Posterior vena cava (tissue), 2 donors: ENCODE results near the gene DOCK9. TPM values are rescaled to one million over a fixed set of nuclear protein-coding genes. Genes with fewer than 3 reads are reported as not detected.

Experiments
- DNase-seq: peaks from one replicate; pipeline ENCODE4 v3.0.0-alpha.2; 2020; ENCODE audit warnings: low spot score
- intact Hi-C, 2 donors: fragments of 100-400 bp; cut with DNase I; formaldehyde crosslinking; loops; one replicate each; pipeline versions ENCODE4 v1.14.1 to v1.14.2; 2022 to 2023
- total RNA-seq, 2 donors: library from RNA; stranded (reverse); fragmentation: NEBNext Ultra II Directional; extraction: Animal tissue kit (Norgen Biotek cat#: 25700); gene quantifications; one replicate each; pipeline ENCODE4 v1.2.1, GENCODE V29; 2021
- donor health status: DM: yes; HTN: yes; CAD: no.
- donor health status: DM: yes; HTN: yes; CAD: no.

DOCK9 gene
- total RNA-seq, 2 donors from 2014 or later: 85.3 to 91.7 TPM

DNA sequence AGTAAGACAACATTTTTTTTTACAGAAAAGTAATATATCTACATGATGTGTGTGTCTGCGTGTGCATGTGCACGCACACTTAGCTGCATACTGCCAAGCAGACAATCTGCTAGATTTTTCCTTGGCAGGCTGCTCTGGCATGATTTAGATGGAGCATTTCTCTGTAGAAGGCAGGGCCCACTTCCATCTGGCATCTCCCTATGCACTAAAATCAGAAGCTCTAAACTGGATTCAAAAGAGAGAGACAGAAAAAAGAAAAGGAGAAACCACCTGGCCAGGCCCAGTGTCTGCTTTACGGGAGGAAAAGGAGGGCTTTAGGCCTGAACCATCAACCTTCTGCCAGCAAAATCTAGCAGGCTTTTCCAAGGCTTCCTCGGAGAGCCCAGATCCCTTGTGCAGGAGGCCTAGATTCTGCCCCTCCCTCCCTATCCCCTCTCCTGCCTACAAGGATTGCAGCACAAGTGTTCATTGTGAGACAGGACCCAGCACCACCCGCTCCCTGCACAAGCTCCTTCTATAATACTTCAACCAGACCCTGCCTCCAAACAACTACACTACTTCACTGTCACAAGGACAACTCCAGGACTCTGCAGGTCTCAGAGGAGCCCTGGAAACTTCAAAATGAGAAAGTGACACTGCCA is 99.3 kb downstream of the DOCK9 start:
- DNase-seq: no peak
- intact Hi-C loops: no loop called here

DNA sequence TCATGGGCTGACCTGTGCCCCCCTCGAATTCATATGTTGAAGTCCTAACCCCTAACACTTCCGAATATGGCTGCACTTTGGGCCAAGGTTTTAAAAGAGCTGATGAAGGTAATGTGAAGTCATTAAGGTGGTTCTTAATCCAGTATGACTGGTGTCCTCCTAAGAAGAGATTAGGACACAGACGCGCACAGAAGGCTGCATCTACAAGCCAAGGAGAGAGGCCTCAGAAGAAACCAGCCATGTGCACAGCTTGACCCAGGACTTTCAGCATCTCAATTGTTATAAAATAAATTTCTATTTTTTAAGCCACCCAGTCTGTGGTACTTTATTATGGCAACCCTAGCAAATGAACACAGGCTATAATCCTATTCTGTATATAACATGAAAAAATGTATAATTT is 99.9 kb downstream of the DOCK9 start:
- intact Hi-C loops: no loop called here
- DNase-seq: no peak

DNA sequence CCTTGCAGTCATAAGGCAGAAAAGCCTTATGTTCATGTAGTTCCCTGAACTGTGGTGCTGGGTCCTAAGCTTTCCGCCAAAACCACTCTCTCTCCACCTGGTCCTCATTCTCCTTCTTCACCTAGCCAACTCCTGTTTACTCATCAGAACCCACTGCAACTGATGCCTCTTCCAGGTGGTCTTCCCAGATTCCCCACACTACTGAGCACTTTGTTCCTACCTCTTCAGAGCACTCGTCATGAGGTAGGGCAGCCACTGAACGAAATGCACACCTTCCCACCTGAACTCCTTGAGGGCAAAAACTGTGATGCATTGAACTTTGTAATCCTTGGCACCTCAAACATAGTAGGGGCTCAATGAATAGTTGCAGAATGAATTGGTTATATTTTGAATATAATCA is 100.4 kb downstream of the DOCK9 start:
- DNase-seq: no peak
- intact Hi-C loops: no loop called here

- intact Hi-C loops: no loop called here
- no peak for DNase-seq
Measured at GRCh38 chr13:98875146-98875729, 102.6 kb downstream of the DOCK9 start.

DNA sequence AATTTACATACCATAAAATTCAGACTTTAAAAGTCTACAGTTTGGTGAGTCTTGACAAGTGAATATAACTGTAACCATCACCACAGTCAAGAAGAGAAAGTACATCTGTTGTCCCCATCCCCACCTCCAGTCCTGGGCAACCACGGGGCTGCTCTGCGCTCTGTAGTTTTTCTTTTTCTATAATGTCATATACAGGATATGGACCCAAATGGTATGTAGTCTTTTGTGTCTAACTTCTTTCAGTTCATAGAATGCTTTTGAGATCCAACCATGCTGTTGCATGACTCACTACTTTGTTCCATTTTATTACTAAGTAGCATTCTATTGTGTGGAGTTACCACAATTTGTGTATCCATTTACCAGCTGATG is 103.9 kb downstream of the DOCK9 start:
- no peak for DNase-seq
- intact Hi-C loops: no loop called here

DNA sequence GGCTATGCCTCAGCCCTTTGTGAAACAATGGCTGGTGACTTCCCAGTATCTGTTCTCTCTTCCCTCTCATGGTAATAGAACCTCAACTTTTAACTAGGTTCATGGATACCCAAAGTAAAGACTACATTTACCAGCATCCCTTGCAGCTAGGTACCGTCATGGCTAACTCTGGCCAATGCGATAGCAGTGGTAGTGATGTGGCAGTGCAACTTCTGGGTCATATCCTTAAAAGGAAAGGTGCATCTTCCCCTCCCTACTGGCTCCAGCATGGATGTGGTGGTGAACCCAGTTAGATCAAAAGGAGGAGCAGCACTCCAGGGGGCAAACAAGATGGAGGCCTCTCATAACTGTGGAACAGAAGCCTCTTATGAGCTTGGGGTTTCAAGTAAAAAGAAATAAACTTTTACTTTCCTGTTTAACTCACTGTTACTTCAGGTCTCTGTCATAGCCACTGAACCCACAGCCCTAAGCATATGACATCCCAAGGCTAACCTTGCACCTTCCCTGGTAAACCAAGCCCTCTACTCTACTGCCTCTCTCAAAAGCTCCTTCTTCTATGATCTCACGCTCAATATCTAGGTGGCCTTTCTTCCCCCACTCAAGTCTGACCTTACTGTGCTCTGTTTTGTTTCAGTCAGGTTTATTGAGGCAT is 104.4 kb downstream of the DOCK9 start:
- no peak for DNase-seq
- intact Hi-C loops: no loop called here

- DNase-seq: no peak
- intact Hi-C loops: no loop called here
Measured at GRCh38 chr13:98871727-98872126, 106.1 kb downstream of the DOCK9 start.

GRCh38 chr13:98869408-98870090 is 108.3 kb downstream of the DOCK9 start:
- intact Hi-C loops: no loop called here
- no peak for DNase-seq

- intact Hi-C loops: no loop called here
- no peak for DNase-seq
Measured at GRCh38 chr13:98868932-98869331, 108.9 kb downstream of the DOCK9 start.

DNA sequence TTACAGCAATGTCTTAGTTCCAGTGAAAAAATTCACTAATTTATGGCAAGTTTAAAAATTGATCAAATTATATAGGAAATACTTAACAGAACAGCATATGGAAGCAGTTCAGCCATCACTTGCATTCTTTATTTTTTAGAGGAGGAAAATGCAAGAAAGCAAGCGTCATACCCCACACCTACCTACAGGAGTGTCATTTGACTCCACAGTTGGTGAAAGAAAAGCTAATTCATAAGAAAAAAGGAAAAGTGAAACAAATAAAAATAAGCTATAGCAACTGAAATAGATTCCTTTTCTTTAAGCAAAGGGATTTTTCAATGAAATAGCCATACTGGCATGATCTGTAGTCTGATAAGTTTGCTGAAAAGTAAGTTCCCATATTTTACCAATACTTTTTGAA is 111.0 kb downstream of the DOCK9 start:
- no peak for DNase-seq
- intact Hi-C loops: no loop called here

- intact Hi-C loops: no loop called here
- no peak for DNase-seq
Measured at GRCh38 chr13:98860491-98860890, 117.4 kb downstream of the DOCK9 start.

DNA sequence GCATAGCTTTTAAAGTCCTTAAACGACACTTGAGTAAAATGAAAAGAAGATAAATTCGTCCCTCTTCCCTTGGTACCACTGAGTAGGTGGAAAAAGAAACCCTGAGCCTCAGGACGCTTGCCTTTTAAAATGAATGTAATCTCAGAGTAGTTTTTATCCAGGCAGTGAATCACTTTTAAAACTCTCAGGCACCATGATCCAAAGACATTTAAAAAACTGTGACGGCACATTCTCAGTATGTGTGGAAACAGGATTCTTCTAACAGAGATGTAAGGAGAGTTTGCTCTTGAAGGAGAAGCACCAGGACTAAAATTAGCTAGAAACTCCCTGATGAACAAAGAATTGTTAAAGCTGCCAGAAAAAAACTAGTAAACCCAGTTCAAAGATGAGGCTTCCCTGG is 119.7 kb downstream of the DOCK9 start:
- DNase-seq: no peak
- intact Hi-C loops: no loop called here

DNA sequence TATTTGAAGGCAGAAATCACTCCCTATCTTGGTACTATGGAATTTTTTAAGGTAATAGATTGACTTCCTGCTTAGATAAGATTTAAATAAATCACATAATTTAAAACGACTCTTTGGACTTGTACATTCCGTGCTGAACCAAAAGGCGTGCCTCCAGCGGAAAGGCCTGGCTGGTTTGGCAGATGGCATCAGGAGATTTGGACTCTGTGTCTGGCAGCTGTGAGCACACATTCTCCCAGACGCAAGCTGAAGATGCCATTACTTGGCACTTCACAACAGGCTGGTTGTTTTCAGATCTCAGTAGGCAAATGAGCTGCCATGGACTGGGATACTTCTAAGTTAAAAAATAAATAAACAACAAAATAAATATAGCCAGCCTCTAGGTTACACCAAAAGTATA is 120.9 kb downstream of the DOCK9 start:
- DNase-seq: no peak

DNA sequence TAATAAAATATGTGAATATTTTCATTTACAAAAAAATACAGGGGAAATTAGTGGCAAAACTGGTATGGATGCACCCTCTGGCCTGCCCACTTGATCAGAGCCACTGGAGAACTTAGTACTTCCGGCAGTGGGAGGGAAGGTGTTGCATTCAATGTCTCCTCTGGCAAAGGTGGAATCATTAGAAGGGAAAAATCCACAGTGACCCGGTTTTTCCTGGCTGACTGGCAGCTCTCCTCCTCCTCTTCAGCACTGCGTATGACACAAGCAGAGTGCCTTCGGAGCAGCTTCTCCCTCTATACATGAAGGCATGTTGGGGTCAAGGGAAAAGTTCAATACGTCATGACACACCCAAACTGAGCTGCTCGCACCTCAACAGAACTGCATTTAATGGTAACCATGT is 123.4 kb downstream of the DOCK9 start:
- no peak for DNase-seq
- intact Hi-C loops: no loop called here

More for the DNA sequence above, 120.9 kb downstream of the DOCK9 start:
- intact Hi-C loops: no loop called here

- intact Hi-C loops: no loop called here
Measured at GRCh38 chr13:98853771-98854221, 124.1 kb downstream of the DOCK9 start.

GRCh38 chr13:98851276-98851675 is 126.6 kb downstream of the DOCK9 start:
- DNase-seq: no peak
- intact Hi-C loops: no loop called here

More at GRCh38 chr13:98853771-98854221, 124.1 kb downstream of the DOCK9 start:
- DNase-seq: no peak

DNA sequence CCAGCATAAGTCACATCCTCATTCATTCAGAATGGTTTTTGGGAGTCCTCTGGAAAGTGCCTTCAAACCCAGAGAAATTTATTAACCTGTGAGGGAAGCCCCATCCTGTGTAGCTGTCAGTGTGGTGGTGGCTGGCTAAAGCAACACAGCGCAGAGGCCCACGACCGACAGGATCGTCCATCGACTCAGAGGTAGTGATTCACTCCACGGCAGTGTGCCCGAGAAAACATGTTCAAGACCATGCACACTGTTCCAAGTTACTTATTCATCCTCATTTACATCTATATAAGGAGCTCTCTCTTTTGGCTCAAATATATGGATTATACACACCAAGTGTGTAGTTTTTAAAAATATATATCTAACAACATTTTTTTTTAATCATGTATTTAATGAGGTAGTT is 129.1 kb downstream of the DOCK9 start:
- intact Hi-C loops: no loop called here
- DNase-seq: no peak

- intact Hi-C loops: no loop called here
- no peak for DNase-seq
Measured at GRCh38 chr13:98847780-98848179, 130.1 kb downstream of the DOCK9 start.

DNA sequence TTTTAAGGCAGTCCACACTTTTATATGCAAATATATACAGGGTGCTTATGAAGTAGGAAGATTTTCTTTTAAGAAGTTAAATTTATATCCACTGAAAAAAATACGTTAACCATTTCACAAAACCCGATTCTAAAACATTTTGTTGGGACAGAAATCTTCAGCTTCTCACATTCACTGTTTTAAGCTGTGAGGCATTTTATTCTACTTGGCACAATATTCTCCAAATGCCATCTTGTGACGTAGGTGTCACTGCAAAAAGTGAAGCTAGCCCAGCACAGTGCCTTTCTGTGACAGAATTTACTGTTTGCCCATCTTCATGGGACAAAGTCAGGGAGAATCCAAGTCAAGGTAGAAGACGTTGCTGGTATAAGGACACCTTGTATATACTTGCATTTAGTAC is 130.9 kb downstream of the DOCK9 start:
- no peak for DNase-seq
- intact Hi-C loops: no loop called here

- intact Hi-C loops: no loop called here
Measured at GRCh38 chr13:98846521-98846920, 131.3 kb downstream of the DOCK9 start.

More at GRCh38 chr13:98846521-98846920, 131.3 kb downstream of the DOCK9 start:
- no peak for DNase-seq
